IMR-90 (cell line): Measurements from ENCODE around the gene AKAP12. TPM values are rescaled to one million over a fixed set of nuclear protein-coding genes. Genes with fewer than 3 reads are reported as not detected.

Experiments used
- ATAC-seq: fragments of 200-7000 bp; cut with Tn5 transposase; 2 replicates; pipeline ENCODE4 v1.9.1; 2020; ENCODE audit warnings: low read depth, mild to moderate bottlenecking, moderate library complexity
- BruUV-seq: library from RNA; stranded (reverse); fragments of 400-500 nt; replicated peaks from 2 replicates; lab custom pipeline; 2021; lab: Mats Ljungman, UMichigan
- CTCF ChIA-PET: fragments of 300-600 bp; formaldehyde crosslinking; extraction: SDS; loops from one replicate; lab custom pipeline; 2021; ENCODE audit warnings: antibody characterized with exemption; lab: Yijun Ruan, JAX
- POLR2A ChIA-PET: fragments of 300-600 bp; sonication (Branson Sonifier 250); formaldehyde crosslinking; loops from one replicate; lab custom pipeline; 2022; ENCODE audit warnings: antibody characterized with exemption; ENCODE audit not compliant: unreplicated experiment; lab: Charles Lee
- DNase-seq: peaks from one replicate; pipeline ENCODE4 v3.0.0; 2013
- H2AFZ ChIP-seq: replicated peaks from 2 replicates; pipeline ENCODE3; 2013; ENCODE audit warnings: low read length, mild to moderate bottlenecking; ENCODE audit not compliant: poor library complexity
- H2AK5ac ChIP-seq: 2 replicates; pipeline ENCODE4 v1.6.1; 2013; ENCODE audit warnings: low read depth, low read length, inconsistent platforms
- H2AK9ac ChIP-seq: replicated peaks from 2 replicates; pipeline ENCODE3; 2013; ENCODE audit warnings: mild to moderate bottlenecking, low read depth, low read length, moderate library complexity; ENCODE audit not compliant: poor library complexity
- H2BK120ac ChIP-seq: 2 replicates; pipeline ENCODE4 v1.6.1; 2013; ENCODE audit warnings: low read depth, low read length, inconsistent platforms
- H2BK15ac ChIP-seq: 3 replicates; pipeline ENCODE4 v1.6.1; 2013; ENCODE audit warnings: low read depth, low read length, inconsistent platforms
- H2BK20ac ChIP-seq: 2 replicates; pipeline ENCODE4 v1.6.1; 2013; ENCODE audit warnings: low read depth, mild to moderate bottlenecking, inconsistent platforms, low read length, moderate library complexity
- H2BK5ac ChIP-seq: 2 replicates; pipeline ENCODE4 v1.6.1; 2013; ENCODE audit warnings: mild to moderate bottlenecking, low read depth, low read length, inconsistent platforms; ENCODE audit not compliant: poor library complexity, severe bottlenecking
- H3K14ac ChIP-seq: replicated peaks from 2 replicates; pipeline ENCODE4 v1.6.1; 2013; ENCODE audit warnings: low read depth, low read length, inconsistent platforms
- H3K18ac ChIP-seq: 2 replicates; pipeline ENCODE4 v1.6.1; 2013; ENCODE audit warnings: low read depth, low read length, control low read depth
- H3K23ac ChIP-seq: 2 replicates; pipeline ENCODE4 v1.6.1; 2013; ENCODE audit warnings: low read depth, low read length, inconsistent platforms
- H3K27ac ChIP-seq: 2 replicates; pipeline ENCODE4 v1.5.1; 2013; ENCODE audit warnings: mild to moderate bottlenecking, control low read depth, low read length; ENCODE audit not compliant: insufficient read depth
- H3K27me3 ChIP-seq: 2 replicates; pipeline ENCODE4 v1.6.1; 2013; ENCODE audit warnings: low read length; ENCODE audit not compliant: control insufficient read depth, insufficient read depth
- H3K36me3 ChIP-seq: 2 replicates; pipeline ENCODE4 v1.6.1; 2013; ENCODE audit warnings: low read length, mixed read lengths; ENCODE audit not compliant: control insufficient read depth, insufficient read depth
- H3K4ac ChIP-seq: 2 replicates; pipeline ENCODE4 v1.6.1; 2013; ENCODE audit warnings: low read depth, low read length, inconsistent platforms
- H3K4me1 ChIP-seq: 2 replicates; pipeline ENCODE4 v1.6.1; 2013; ENCODE audit warnings: low read length, mixed read lengths; ENCODE audit not compliant: control insufficient read depth, insufficient read depth
- H3K4me2 ChIP-seq: 2 replicates; pipeline ENCODE4 v1.6.1; 2013; ENCODE audit warnings: low read depth, mild to moderate bottlenecking, control low read depth, low read length, moderate library complexity
- H3K4me3 ChIP-seq: 2 replicates; pipeline ENCODE4 v1.5.1; 2013; ENCODE audit warnings: low read depth, mild to moderate bottlenecking, control low read depth, low read length, moderate library complexity; ENCODE audit not compliant: insufficient read depth
- H3K56ac ChIP-seq: 2 replicates; pipeline ENCODE4 v1.6.1; 2013; ENCODE audit warnings: low read length, inconsistent platforms; ENCODE audit not compliant: insufficient read depth; ENCODE audit errors: extremely low read depth
- H3K79me1 ChIP-seq, 2 experiments: 2 replicates each; pipeline ENCODE4 v1.6.1; 2013; ENCODE audit warnings: low read length in 2 of 2, inconsistent platforms in 1 of 2, low read depth in 1 of 2
- H3K9ac ChIP-seq: 2 replicates; pipeline ENCODE4 v1.6.1; 2013; ENCODE audit warnings: low read depth, low read length, control low read depth
- H3K9me1 ChIP-seq: 2 replicates; pipeline ENCODE4 v1.6.1; 2013; ENCODE audit warnings: low read length, inconsistent platforms; ENCODE audit not compliant: insufficient read depth
- H3K9me3 ChIP-seq: 2 replicates; pipeline ENCODE4 v1.6.1; 2013; ENCODE audit warnings: low read length; ENCODE audit not compliant: control insufficient read depth, insufficient read depth
- H4K20me1 ChIP-seq: 2 replicates; pipeline ENCODE4 v1.6.1; 2013; ENCODE audit warnings: low read length, inconsistent platforms; ENCODE audit not compliant: insufficient read depth
- H4K5ac ChIP-seq: 2 replicates; pipeline ENCODE4 v1.6.1; 2013; ENCODE audit warnings: mild to moderate bottlenecking, low read depth, low read length, control low read depth
- H4K8ac ChIP-seq, 2 experiments: 2 replicates each; pipeline ENCODE4 v1.6.1; 2013; ENCODE audit warnings: low read depth in 2 of 2, low read length in 2 of 2, control low read depth in 1 of 2, inconsistent platforms in 1 of 2
- H4K91ac ChIP-seq: 2 replicates; pipeline ENCODE4 v1.6.1; 2013; ENCODE audit warnings: low read depth, low read length, inconsistent platforms; ENCODE audit not compliant: insufficient read depth
- MXI1 ChIP-seq: IDR thresholded peaks from 2 replicates; pipeline ENCODE4 v1.6.1; 2012; ENCODE audit warnings: low read depth, mild to moderate bottlenecking, low read length, moderate library complexity, borderline replicate concordance
- WGBS, 2 experiments: methylation state at CpG; one replicate each; pipeline versions ENCODE4 v1.1.5 to v1.1.7; 2013; ENCODE audit warnings: missing lambda C conversion rate in 2 of 2; ENCODE audit not compliant: insufficient read length in 1 of 2; ENCODE audit errors: extremely low coverage in 2 of 2; 5-methylcytosine and 5-hydroxymethylcytosine counted together
- dilution Hi-C: fragments of 300-500 bp; cut with HindIII; formaldehyde crosslinking; loops from one replicate; pipeline ENCODE4 v1.14.3; 2018; ENCODE audit warnings: low sequenced_read_pairs; ENCODE audit not compliant: unreplicated experiment
- in situ Hi-C: fragments of 300-500 bp; cut with MboI; formaldehyde crosslinking; loops from 3 replicates; pipeline ENCODE4 v1.14.3; 2019; ENCODE audit warnings: low sequenced_read_pairs, inconsistent platforms, mixed read lengths
- intact Hi-C: fragments of 100-400 bp; cut with micrococcal nuclease; formaldehyde crosslinking; loops from 2 replicates; pipeline ENCODE4 v1.10.0; 2022
- polyA plus RNA-seq, 3 experiments: library from polyadenylated mRNA; depleted of rRNA; stranded (reverse); fragments of >200 nt; gene quantifications; 2 replicates each; pipeline ENCODE4 v1.2.3, GENCODE V29; 2012; ENCODE audit warnings: low replicate concordance in 1 of 3
- total RNA-seq: library from RNA; depleted of rRNA; stranded (reverse); fragments of >200 nt; gene quantifications from 2 replicates; pipeline ENCODE4 v1.2.3, GENCODE V29; 2012
- TF ChIP-seq, protein P1 (sequence below): fragments of 150-350 bp; IDR thresholded peaks from 2 replicates; pipeline ENCODE4 v1.6.1; 2016; ENCODE audit warnings: low read depth, mild to moderate bottlenecking, low read length, moderate library complexity, borderline replicate concordance

AKAP12 gene
- total and polyA plus RNA-seq, 2 of the 4 experiments (the other 2 are of a cell fraction): 56.0 to 118 TPM

- no peak overlapping the region; the same call in 1 of the 2 replicates for H3K14ac ChIP-seq
- H3K79me1 ChIP-seq: peaks cover 14 to 52% of the 10 kb centered on the region in 2 experiments
- in situ Hi-C loops: no loop called here
- H3K9me3 ChIP-seq: no peaks in the 10 kb centered on the region
- WGBS, 2 experiments: 1% methylated on average over 28 of the region's 78 CpGs; no CpG with 5 or more reads in 1 of the 2 experiments
- H3K56ac ChIP-seq: no peak overlapping the region; the same call in 1 of the 2 replicates
- H2BK120ac ChIP-seq: no peak overlapping the region
- 0 out of 2 replicates have a peak, but pooled peaks cover 15% of the 10 kb centered on the region for H3K9me1 ChIP-seq
- H3K4me1 ChIP-seq: peaks cover 7% of the 10 kb centered on the region
- peak overlapping the region; percentile 98 for H3K27ac ChIP-seq
- DNase-seq: peak; percentile 60
- POLR2A ChIA-PET: interaction anchor here (0.6 to 0.7 kb wide), 2 partner anchors 16 to 58 kb away, joined by 3 read pairs; no protein-coding TSS in a partner anchor
- peaks cover 44% of the 10 kb centered on the region for H4K20me1 ChIP-seq
- no peak overlapping the region for H2BK15ac ChIP-seq
- ATAC-seq: peak; percentile 4
- H3K36me3 ChIP-seq: peaks cover 2% of the 10 kb centered on the region; the same call in 1 of the 2 replicates
- TF ChIP-seq, protein P1, sequence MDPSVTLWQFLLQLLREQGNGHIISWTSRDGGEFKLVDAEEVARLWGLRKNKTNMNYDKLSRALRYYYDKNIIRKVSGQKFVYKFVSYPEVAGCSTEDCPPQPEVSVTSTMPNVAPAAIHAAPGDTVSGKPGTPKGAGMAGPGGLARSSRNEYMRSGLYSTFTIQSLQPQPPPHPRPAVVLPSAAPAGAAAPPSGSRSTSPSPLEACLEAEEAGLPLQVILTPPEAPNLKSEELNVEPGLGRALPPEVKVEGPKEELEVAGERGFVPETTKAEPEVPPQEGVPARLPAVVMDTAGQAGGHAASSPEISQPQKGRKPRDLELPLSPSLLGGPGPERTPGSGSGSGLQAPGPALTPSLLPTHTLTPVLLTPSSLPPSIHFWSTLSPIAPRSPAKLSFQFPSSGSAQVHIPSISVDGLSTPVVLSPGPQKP: no peak
- 0 out of 2 replicates have a peak, but pooled peaks have one; percentile 36 for TF ChIP-seq MXI1
- H2BK5ac ChIP-seq: peak overlapping the region; percentile 96
- peak overlapping the region; percentile 14; the same call in 1 of the 2 replicates for H3K23ac ChIP-seq
- dilution Hi-C loops: no loop called here
- H3K27me3 ChIP-seq: no peaks in the 10 kb centered on the region
- H2AK5ac ChIP-seq: peak overlapping the region; percentile 33; the same call in 1 of the 2 replicates
- H4K5ac ChIP-seq: peak overlapping the region; percentile 70; the same call in 1 of the 2 replicates
- peak overlapping the region in 1 of 2 experiments; percentile 75; a peak in 1 of 4 replicates for H4K8ac ChIP-seq
- BruUV-seq: no TSS peak
- H2AK9ac ChIP-seq: peak overlapping the region; percentile 98
- peak overlapping the region; percentile 43; the same call in 1 of the 2 replicates for H3K18ac ChIP-seq
- CTCF ChIA-PET: no interaction called here
- peak overlapping the region; percentile 67; the same call in 1 of the 2 replicates for H4K91ac ChIP-seq
- H2AFZ ChIP-seq: peak overlapping the region; percentile 90
- no peak overlapping the region for H2BK20ac ChIP-seq
- intact Hi-C loops: loop anchor here (5.0 kb wide), 2 partner anchors 499 to 706 kb away; no protein-coding TSS in a partner anchor
- peak overlapping the region; percentile 75 for H3K4ac ChIP-seq
- peak overlapping the region; percentile 93 for H3K9ac ChIP-seq
- peak overlapping the region; percentile 40; the same call in 1 of the 2 replicates for H3K4me2 ChIP-seq
- H3K4me3 ChIP-seq: peak overlapping the region; percentile 88
Measured at GRCh38 chr6:151390851-151391470, 151.2 kb downstream of the AKAP12 start.
